Stomach (tissue), 4 donors: ENCODE results near the gene ZBTB2.

ENCODE experiments used
- POLR2A ChIP-seq, 4 donors: fragments of 450-650 bp; IDR thresholded peaks; one replicate each; pipeline ENCODE4 v1.6.1; 2016; ENCODE audit warnings: antibody characterized with exemption in 4 of 4, control low read depth in 2 of 4, mild to moderate bottlenecking in 1 of 4, moderate library complexity in 1 of 4
- POLR2AphosphoS5 ChIP-seq, 3 donors: sonication (generic); formaldehyde crosslinking; IDR thresholded peaks; one replicate each; pipeline ENCODE4 v1.6.1; 2016; ENCODE audit warnings: antibody characterized with exemption in 3 of 3
- TF ChIP-seq, protein P1 (sequence below), 7 experiments: fragments of 450-650 bp in 4 of 7; fragments of 200-600 bp in 3 of 7; sonication (generic) in 3 of 7; IDR thresholded peaks; one replicate each; pipeline ENCODE4 v1.5.1; 2016 to 2019; ENCODE audit warnings: antibody characterized with exemption in 7 of 7, control low read depth in 2 of 7, mild to moderate bottlenecking in 1 of 7

DNA sequence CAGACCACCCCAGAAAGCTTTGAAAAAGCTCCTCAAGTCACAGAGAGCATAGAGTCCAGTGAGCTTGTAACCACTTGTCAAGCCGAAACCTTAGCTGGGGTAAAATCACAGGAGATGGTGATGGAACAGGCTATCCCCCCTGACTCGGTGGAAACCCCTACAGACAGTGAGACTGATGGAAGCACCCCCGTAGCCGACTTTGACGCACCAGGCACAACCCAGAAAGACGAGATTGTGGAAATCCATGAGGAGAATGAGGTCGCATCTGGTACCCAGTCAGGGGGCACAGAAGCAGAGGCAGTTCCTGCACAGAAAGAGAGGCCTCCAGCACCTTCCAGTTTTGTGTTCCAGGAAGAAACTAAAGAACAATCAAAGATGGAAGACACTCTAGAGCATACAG, 39.6 kb downstream of the ZBTB2 start:
- TF ChIP-seq, protein P1, sequence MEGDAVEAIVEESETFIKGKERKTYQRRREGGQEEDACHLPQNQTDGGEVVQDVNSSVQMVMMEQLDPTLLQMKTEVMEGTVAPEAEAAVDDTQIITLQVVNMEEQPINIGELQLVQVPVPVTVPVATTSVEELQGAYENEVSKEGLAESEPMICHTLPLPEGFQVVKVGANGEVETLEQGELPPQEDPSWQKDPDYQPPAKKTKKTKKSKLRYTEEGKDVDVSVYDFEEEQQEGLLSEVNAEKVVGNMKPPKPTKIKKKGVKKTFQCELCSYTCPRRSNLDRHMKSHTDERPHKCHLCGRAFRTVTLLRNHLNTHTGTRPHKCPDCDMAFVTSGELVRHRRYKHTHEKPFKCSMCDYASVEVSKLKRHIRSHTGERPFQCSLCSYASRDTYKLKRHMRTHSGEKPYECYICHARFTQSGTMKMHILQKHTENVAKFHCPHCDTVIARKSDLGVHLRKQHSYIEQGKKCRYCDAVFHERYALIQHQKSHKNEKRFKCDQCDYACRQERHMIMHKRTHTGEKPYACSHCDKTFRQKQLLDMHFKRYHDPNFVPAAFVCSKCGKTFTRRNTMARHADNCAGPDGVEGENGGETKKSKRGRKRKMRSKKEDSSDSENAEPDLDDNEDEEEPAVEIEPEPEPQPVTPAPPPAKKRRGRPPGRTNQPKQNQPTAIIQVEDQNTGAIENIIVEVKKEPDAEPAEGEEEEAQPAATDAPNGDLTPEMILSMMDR (IDR thresholded peaks at IDR 0.05), result no peak
- TF ChIP-seq POLR2A (IDR thresholded peaks at IDR 0.05) (no peak), POLR2AphosphoS5 (IDR thresholded peaks at IDR 0.05) (no peak)
